ENCODE results near the gene RREB1. TPM values are rescaled to one million over a fixed set of nuclear protein-coding genes. Genes with fewer than 3 reads are reported as not detected.

RREB1 gene
- total RNA-seq, 1 experiment from 2014 or later: 53.5 TPM

GRCh38 chr6:7251646-7252260 lies 144.0 kb downstream of the RREB1 start:
- no peak for TF ChIP-seq CTCF (IDR thresholded peaks at IDR 0.05; ENCODE audit: unreplicated experiment)
- no TSS peak for BruUV-seq (replicated peaks)
- ChIA-PET CTCF (interaction anchor here (0.6 to 1.9 kb wide), 4 partner anchors 8 to 527 kb away, joined by 3 to 9 read pairs (median 5); no protein-coding TSS in a partner anchor), POLR2A (interaction anchor here (0.6 to 2.6 kb wide), 3 partner anchors 9 to 531 kb away, joined by 3 to 9 read pairs (median 3); no protein-coding TSS in a partner anchor)
- H3K27me3 Mint-ChIP-seq (ENCODE audit: insufficient read depth, unreplicated experiment): no peaks in the 10 kb centered on the region
- peaks cover 55% of the 10 kb centered on the region for H3K36me3 Mint-ChIP-seq (ENCODE audit: insufficient read depth, unreplicated experiment)
- no peaks in the 10 kb centered on the region for H3K9me3 Mint-ChIP-seq (ENCODE audit: unreplicated experiment)
- intact Hi-C loops (cut with micrococcal nuclease): no loop called here
- DNase-seq (ENCODE audit: unreplicated experiment): no peak
- no peaks in the 10 kb centered on the region for H3K4me1 Mint-ChIP-seq (ENCODE audit: insufficient read depth, unreplicated experiment)
- H3K27ac Mint-ChIP-seq (ENCODE audit: low read depth, unreplicated experiment): no peak overlapping the region
- no peak overlapping the region for H3K4me3 Mint-ChIP-seq (ENCODE audit: unreplicated experiment)

- DNase-seq (ENCODE audit: unreplicated experiment): no peak
- intact Hi-C loops (cut with micrococcal nuclease): no loop called here
- no peaks in the 10 kb centered on the region for H3K27me3 Mint-ChIP-seq (ENCODE audit: insufficient read depth, unreplicated experiment)
- no peak overlapping the region for H3K4me3 Mint-ChIP-seq (ENCODE audit: unreplicated experiment)
- H3K36me3 Mint-ChIP-seq (ENCODE audit: insufficient read depth, unreplicated experiment): peaks cover 49% of the 10 kb centered on the region
- no TSS peak for BruUV-seq (replicated peaks)
- no peaks in the 10 kb centered on the region for H3K4me1 Mint-ChIP-seq (ENCODE audit: insufficient read depth, unreplicated experiment)
- H3K9me3 Mint-ChIP-seq (ENCODE audit: unreplicated experiment): no peaks in the 10 kb centered on the region
- H3K27ac Mint-ChIP-seq (ENCODE audit: low read depth, unreplicated experiment): no peak overlapping the region
- ChIA-PET CTCF (interaction anchor here (1.6 to 1.9 kb wide), 2 partner anchors 9 to 528 kb away, joined by 7 to 9 read pairs; no protein-coding TSS in a partner anchor), POLR2A (interaction anchor here (0.5 to 2.6 kb wide), 3 partner anchors 9 to 554 kb away, joined by 3 to 9 read pairs (median 3); no protein-coding TSS in a partner anchor)
- TF ChIP-seq CTCF (IDR thresholded peaks at IDR 0.05; ENCODE audit: unreplicated experiment): no peak
Measured at GRCh38 chr6:7252390-7252789, 144.6 kb downstream of the RREB1 start.

- no TSS peak for BruUV-seq (replicated peaks)
- H3K9me3 Mint-ChIP-seq (ENCODE audit: unreplicated experiment): no peaks in the 10 kb centered on the region
- POLR2A ChIA-PET: interaction anchor here (0.5 to 0.9 kb wide), 2 partner anchors 23 to 534 kb away, joined by 3 to 4 read pairs; no protein-coding TSS in a partner anchor
- H3K27ac Mint-ChIP-seq (ENCODE audit: low read depth, unreplicated experiment): no peak overlapping the region
- H3K27me3 Mint-ChIP-seq (ENCODE audit: insufficient read depth, unreplicated experiment): no peaks in the 10 kb centered on the region
- H3K36me3 Mint-ChIP-seq (ENCODE audit: insufficient read depth, unreplicated experiment): peaks cover 22% of the 10 kb centered on the region
- H3K4me1 Mint-ChIP-seq (ENCODE audit: insufficient read depth, unreplicated experiment): peaks cover 9% of the 10 kb centered on the region
- intact Hi-C loops (cut with micrococcal nuclease): no loop called here
- no peak for DNase-seq (ENCODE audit: unreplicated experiment)
- no peak for TF ChIP-seq CTCF (IDR thresholded peaks at IDR 0.05; ENCODE audit: unreplicated experiment)
- no peak overlapping the region for H3K4me3 Mint-ChIP-seq (ENCODE audit: unreplicated experiment)
- CTCF ChIA-PET: interaction anchor here (0.7 to 1.8 kb wide), 4 partner anchors 12 to 531 kb away, joined by 3 to 9 read pairs (median 4); no protein-coding TSS in a partner anchor
Measured at GRCh38 chr6:7254980-7255835, 147.4 kb downstream of the RREB1 start.

- H3K4me1 Mint-ChIP-seq (ENCODE audit: insufficient read depth, unreplicated experiment): peaks cover 16% of the 10 kb centered on the region
- no TSS peak for BruUV-seq (replicated peaks)
- no peak overlapping the region for H3K4me3 Mint-ChIP-seq (ENCODE audit: unreplicated experiment)
- no peak for TF ChIP-seq CTCF (IDR thresholded peaks at IDR 0.05; ENCODE audit: unreplicated experiment)
- no peaks in the 10 kb centered on the region for H3K9me3 Mint-ChIP-seq (ENCODE audit: unreplicated experiment)
- H3K27me3 Mint-ChIP-seq (ENCODE audit: insufficient read depth, unreplicated experiment): no peaks in the 10 kb centered on the region
- DNase-seq (ENCODE audit: unreplicated experiment): no peak
- H3K36me3 Mint-ChIP-seq (ENCODE audit: insufficient read depth, unreplicated experiment): peaks cover 18% of the 10 kb centered on the region
- CTCF ChIA-PET: interaction anchor here (0.6 to 1.8 kb wide), 4 partner anchors 12 to 531 kb away, joined by 3 to 9 read pairs (median 4); no protein-coding TSS in a partner anchor
- intact Hi-C loops (cut with micrococcal nuclease): no loop called here
- POLR2A ChIA-PET: interaction anchor here (0.5 kb wide), 1 partner anchor 24 kb away, joined by 3 read pairs; no protein-coding TSS in a partner anchor
- no peak overlapping the region for H3K27ac Mint-ChIP-seq (ENCODE audit: low read depth, unreplicated experiment)
Measured at GRCh38 chr6:7255918-7256317, 148.2 kb downstream of the RREB1 start.
